Stimulated activated CD4-positive, alpha-beta T cell treated with anti-CD3 and anti-CD28 coated beads, TNF-alpha, amount 100 ng/mL, for 4 hours (primary cell): ENCODE results near the gene TFB2M.
A peak's percentile ranks its signal among the peaks of the same experiment; 100 is the strongest.
"Not testable (repeated sequence)": the region's sequence is repeated elsewhere in the genome, so short reads cannot be mapped to it uniquely, and the experiment has no call there.

Experiments used
- DNase-seq, 3 experiments: peaks; one replicate each; pipeline ENCODE4 v3.0.0-alpha.2; 2020; ENCODE audit warnings: low read depth in 3 of 3

TFB2M gene

DNA sequence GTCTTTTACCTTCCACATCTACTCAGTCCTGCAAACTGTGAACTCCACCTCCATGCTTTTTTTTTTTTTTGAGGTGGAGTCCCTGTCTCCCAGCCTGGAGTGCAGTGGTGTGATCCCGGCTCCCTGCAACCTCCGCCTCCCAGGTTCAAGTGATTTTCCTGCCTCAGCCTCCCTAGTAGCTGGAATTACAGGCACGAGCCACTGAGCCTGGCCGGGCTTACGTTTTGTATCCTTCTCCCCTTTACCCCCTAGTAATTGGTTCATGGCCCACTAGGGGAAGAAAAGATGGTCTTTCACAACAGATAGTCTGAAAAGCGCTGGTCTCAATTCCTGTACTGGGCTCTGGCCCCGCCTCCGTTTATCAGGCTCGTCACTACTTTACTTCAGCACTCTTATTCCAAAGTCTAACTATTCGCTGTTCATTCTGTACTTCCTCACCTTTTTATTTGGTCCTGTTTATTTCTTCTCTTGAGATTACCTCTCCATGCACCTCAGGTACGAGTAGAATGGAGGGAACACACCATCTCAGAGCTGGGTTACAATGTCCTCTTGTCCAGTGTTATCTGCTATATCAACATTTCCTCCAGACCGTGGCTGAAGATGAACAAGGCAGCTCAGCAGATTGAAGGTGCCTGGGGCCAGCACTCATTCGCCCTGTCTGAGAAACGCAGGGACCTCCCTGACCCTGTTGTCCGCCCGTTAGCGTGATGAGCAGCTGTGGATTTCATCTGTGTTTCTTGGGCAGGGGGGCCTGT, 16.4 kb upstream of the TFB2M start:
- no peak for DNase-seq

DNA sequence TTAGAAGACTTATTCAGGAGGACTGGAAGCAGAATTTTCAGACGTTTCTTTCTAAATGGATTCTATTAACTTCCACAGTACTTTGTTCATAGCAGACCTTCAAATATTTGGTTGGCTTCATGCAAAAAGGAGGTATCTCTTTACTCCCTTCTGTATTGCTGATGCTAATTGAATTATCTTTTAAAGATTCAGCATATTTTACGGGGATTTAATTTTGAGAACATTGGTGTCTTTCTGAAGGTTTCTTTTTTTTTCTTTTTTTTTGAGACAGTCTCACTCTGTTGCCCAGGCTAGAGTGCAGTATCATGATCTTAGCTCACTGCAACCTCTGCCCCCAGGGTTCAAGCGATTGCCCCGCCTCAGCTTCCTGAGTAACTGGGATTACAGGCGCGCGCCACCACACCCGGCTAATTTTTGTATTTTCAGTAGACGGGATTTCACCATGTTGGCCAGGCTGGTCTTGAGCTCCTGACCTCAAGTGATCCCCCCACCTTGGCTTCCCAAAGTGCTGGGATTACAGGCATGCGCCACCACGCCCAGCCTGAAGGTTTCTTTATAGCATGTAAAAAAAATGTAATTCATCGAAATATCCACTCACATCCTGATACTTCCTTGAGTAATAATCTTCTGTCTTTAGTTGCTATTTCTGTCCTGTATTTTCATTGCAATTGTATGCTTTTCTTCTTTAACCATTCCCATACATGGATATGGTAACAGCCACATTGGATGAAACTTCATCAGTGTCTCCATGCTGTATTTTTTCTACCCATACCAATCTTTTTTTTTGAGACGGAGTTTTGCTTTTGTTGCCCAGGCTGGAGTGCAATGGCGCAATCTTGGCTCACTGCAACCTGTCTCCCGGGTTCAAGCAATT, 14.7 kb upstream of the TFB2M start:
- no peak for DNase-seq

GRCh38 chr1:246579818-246580217, 13.8 kb upstream of the TFB2M start:
- DNase-seq = no peak

- DNase-seq = no peak
Measured at GRCh38 chr1:246577720-246578106, 11.7 kb upstream of the TFB2M start.

- no peak for DNase-seq
Measured at GRCh38 chr1:246577082-246577719, 11.1 kb upstream of the TFB2M start.

DNA sequence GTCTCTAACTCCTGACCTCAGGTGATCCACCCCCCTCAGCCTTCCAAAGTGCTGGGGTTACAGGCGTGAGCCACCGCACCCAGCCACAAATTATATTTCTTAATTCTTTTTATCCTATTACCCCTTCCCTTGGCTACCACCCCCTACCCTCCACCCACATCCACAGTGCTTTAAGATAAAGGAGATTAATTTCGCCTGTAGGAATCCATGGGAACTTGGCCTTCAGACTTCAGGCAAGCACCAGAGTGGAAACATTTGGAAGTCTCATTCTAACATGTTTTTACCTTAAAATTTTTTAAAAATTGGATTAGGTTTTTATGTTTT, 10.6 kb upstream of the TFB2M start:
- no peak for DNase-seq

- DNase-seq = no peak
Measured at GRCh38 chr1:246573491-246573890, 7.4 kb upstream of the TFB2M start.

GRCh38 chr1:246572785-246573184, 6.7 kb upstream of the TFB2M start:
- no peak for DNase-seq

DNA sequence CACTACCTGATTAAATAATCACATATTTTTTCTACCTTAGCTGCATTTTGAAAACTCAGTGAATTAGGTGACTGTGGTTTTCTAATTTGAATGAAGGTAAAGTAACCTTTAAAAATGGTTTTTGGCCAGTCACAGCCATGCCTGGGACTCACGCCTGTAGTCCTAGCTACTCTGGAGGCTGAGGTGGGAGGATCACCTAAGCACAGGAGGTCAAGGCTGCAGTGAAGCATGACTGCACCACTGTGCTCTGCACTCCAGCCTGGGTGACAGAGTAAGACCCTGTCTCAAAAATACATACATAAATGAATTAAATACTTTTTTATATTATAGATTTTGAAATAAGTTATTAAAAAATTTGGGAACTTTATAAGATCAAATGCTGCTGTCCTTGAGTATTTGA, 5.9 kb upstream of the TFB2M start:
- DNase-seq = no peak

GRCh38 chr1:246571309-246571708, 5.2 kb upstream of the TFB2M start:
- DNase-seq = not testable (repeated sequence)

GRCh38 chr1:246569248-246570238, 3.5 kb upstream of the TFB2M start:
- DNase-seq = no peak

DNA sequence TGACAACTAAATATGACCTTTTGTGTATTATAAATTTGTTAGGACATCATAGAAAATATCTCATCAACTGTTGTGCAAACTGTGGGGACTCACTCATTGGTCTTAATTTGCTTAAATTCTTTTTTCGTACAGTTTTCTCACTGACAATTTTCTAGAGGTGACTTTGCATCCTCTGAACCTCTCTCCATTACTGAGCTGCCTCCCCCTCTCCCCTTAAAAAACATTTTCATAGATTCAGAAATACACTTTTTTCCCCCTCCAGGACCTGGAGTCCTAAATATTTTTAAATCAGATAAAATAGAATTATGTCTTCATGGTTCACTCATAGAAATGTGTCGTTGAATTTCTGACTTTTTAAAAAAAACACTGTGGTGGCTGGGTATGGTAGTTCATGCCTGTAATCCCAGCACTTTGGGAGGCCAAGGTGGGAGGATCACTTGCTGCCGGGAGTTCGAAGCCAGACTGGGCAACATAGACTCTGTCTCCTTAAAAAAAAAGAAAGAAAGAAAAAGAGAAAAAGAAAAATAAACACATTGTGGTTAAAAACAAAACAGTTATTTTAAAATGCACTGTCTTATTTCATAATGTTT, 1.7 kb upstream of the TFB2M start:
- DNase-seq = no peak

GRCh38 chr1:246566813-246567645, 968 bp upstream of the TFB2M start:
- DNase-seq = peak in 1 of 3 experiments; percentile 18

DNA sequence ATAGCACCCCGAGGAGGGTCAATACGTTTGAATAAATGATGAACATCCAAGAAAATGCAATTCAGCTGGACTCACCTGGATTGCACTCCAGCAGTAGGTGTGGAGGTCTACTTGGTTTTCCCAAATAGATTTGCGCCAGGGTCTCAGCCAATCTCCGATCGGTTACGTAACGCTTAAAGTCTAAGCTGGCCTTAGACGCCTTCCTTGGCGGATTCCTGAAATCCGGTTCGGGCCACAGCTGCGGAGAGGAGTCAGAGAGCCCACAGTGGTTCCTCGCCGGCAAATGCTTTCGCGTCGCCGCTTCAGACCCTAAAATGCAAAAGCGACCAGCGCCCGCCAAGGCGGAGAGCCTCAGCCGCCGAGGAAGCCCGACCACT, 322 bp downstream of the TFB2M start:
- no peak for DNase-seq

DNA sequence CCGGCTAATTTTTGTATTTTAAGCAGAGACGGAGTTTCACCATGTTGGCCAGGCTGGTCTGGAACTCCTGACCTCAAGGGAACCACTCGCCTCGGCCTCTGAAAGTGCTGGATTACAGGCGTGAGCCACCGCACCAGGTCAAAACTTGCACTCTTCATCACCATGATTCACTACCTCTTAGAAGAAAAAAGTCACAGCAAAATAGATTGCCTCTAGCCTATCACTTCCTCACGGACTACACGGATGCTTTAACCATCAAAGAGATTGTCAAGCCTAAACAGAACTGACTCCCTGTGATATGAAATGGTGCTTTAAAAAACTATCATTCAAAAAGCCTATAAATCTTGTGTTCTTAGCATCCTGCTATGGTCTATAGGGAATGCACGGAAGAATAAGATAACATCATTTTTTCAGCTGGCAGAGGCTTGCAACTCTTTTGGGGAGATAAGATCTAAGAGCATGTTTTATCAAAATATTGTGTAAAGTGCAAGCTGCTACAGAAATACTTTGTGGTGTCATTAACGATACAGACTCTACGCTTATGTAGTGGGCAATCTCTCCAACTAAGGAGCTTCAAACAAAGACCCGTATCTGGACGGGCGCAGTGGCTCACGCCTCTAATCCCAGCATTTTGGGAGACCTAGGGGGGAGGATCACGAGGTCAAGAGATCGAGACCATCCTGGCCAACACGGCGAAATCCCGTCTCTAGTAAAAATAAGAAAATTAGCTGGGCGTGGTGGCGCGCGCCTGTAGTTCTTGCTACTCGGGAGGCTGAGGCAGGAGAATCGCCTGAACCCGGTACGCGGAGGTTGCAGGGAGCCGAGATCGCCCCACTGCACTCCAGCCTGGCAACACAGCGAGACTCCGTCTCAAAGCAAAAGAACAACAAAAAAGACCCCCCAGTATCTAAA, 966 bp downstream of the TFB2M start:
- no peak for DNase-seq

DNA sequence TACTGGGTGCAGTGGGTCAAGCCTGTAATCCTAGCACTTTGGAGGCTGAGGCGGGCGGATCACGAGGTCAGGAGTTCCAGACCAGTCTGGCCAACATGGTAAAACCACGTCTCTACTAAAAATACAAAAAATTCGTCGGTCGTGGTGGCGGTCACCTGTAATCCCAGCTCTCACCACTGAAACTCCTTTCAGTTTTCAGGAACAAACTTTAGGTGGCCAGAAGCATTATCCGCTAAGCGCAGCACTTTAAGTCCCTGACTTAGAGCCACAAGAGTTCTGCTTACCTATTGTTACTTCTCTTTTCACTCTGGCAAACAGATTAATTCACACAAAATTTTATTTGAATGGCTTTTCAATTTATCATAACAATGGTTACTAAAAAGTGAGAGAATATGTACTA, 5.2 kb downstream of the TFB2M start:
- not testable (repeated sequence) for DNase-seq

DNA sequence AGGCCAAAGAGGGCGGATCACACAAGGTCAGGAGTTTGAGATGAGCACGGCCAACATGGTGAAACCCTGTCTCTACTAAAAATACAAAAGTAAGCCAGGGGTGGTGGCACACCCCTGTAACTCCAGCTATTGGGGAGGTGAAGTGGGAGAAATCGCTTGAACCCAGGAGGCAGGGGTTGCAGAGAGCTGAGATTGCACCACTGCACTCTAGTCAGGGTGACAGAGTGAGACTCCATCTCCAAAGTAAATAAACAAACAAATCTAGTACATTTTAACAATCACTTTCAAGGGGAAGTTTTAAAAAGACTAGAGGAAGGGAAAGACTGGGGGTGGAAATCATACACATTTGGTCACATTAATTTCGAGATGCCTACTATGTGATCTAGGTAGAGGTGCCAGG, 6.8 kb downstream of the TFB2M start:
- no peak for DNase-seq

DNA sequence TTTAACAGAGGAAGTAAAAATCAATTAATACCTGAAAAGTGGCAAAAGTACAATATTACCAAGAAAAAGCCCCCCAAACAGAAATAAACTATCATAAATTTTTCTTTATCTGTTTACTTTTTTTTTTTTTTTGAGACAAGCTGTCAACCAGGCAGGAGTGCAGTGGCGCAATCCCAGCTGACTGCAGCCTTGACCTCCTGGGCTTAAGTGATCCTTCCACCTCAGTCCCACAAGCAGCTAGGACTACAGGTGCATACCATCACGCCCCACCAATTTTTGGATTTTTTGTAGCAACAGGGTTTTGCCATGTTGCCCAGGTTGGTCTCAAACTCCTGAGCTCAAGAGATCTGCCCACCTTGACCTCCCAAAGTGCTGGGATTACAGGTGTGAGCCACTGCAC, 8.0 kb downstream of the TFB2M start:
- no peak for DNase-seq

DNA sequence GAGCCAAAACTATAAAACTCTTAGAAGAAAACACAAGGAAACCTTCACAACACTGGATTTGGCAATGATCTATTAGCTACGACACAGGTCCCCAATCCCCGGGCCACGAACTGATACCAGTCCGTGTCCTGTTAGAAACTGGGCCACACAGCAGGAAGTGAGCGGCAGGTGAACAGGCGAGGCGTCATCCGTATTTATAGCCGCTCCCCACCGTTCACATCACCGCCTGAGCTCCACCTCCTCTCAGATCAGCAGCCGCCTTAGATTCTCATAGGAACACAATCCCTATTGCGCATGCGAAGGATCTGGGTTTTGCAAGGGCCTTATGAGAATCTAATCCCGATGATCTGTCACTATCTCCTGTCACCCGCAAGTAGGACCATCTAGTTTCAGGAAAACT, 11.9 kb downstream of the TFB2M start:
- DNase-seq = no peak
